ENCODE measurements around the gene IVL. TPM values are rescaled to one million over a fixed set of nuclear protein-coding genes. Genes with fewer than 3 reads are reported as not detected.

IVL gene, protein sequence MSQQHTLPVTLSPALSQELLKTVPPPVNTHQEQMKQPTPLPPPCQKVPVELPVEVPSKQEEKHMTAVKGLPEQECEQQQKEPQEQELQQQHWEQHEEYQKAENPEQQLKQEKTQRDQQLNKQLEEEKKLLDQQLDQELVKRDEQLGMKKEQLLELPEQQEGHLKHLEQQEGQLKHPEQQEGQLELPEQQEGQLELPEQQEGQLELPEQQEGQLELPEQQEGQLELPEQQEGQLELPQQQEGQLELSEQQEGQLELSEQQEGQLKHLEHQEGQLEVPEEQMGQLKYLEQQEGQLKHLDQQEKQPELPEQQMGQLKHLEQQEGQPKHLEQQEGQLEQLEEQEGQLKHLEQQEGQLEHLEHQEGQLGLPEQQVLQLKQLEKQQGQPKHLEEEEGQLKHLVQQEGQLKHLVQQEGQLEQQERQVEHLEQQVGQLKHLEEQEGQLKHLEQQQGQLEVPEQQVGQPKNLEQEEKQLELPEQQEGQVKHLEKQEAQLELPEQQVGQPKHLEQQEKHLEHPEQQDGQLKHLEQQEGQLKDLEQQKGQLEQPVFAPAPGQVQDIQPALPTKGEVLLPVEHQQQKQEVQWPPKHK
- total RNA-seq: 0.37 and 1.7 TPM in 2 replicates

DNA sequence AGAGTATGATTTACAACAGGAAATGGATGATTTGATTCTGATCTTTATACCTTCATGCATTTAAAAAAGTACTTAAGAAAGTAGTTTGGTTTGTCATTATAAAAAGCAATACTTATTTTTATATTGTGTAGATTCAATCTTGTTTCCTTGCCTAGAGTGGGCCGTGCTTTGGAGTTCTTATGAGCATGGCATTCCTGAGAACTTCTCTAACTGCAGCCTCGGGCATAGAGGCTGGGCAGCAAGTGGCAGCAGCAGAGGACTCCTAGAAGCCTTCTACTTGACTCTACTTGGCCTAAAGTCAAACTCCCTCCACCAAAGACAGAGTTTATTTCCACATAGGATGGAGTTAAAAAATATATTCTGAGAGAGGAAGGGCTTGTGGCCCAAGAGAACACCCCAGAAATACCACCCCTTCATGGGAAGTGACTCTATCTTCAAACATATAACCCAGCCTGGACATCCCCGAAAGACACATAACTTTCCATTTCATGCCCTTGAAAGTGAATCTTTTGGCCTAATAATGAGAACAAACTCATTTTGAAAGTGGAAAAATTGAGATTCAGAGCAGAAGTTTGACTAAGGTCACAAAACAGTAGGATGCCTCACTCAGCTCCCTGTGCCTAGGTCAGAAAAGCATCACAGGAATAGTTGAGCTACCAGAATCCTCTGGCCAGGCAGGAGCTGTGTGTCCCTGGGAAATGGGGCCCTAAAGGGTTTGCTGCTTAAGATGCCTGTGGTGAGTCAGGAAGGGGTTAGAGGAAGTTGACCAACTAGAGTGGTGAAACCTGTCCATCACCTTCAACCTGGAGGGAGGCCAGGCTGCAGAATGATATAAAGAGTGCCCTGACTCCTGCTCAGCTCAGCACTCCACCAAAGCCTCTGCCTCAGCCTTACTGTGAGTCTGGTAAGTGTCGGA, at the start of gene IVL:
Gene IVL (plus strand): TSS at position 861 of the 916 bp plus-strand sequence. CDS start 1,252 bp downstream, outside the sequence.

DNA sequence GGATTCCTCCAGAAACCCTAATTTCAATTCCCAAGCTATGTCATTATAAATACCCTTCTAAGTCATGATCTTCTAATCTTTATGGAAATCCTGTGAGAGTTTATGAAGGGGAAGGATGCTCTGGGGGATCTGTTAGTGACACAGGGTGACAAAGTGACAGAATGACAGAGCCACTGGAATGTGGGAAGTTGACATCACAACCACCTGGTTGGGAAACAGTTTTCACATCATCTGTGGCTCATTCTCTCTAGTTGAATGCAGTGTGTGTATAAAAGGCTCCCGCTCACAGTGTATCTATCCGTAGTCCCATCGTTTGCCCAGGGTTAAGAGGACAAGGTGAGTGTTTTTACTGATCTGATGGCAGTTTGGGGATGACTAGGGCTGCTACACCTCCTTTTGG, 48.6 kb upstream of the IVL start, which contains the start of gene LCE7A:
Gene LCE7A (plus strand): TSS at position 301 of the 400 bp plus-strand sequence. CDS start 702 bp downstream, outside the sequence.

DNA sequence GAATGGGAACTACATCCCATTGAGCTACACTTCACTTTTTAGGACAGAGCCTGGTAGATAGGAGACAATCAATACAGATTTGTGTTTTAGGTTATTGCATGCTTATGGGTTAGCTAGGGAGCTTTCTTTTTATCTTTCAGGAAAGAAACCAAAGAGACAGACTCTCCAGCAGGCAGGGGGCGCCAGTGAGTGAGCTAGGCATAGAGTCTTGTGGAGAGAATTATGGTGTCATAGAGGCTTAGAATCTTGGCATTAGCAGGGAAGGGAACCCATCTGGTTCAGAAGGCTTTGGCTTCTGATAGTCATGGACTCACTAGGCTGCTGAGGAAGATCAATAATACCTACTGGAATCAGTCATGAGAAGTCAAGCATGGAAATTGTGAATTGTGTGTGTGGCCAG, 30.3 kb upstream of the IVL start, which contains the start of gene SMCP:
Gene SMCP (plus strand): TSS at position 281 of the 400 bp plus-strand sequence. CDS start 6,101 bp downstream, outside the sequence.

DNA sequence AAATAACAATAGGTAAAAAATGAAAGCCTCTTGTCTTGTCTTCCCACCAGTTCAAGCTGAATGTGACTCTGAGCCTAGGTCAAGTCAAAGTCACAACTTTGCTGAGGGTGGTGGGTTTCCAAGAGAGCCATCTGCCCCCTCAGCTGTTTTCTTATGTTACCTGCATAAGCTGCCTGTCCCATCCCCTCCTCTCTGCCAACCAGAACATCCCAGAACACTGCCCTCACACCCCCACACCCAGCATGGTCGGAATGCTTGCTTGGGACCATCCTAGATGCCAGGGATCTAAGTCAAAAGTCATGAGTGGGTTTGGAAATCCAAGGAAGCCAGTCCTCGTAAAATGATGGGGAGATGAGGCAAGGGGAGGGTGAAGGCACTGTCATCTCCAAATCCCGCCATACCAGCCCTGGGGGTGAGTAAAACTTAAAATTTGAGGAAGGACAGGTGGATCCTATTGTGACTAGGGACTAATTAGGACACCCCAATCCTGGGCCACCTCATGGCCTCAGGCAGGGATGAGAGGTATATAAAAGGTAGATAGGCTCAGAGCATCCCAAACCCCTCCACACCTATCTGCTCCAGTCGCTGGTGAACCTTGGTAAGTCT, 38.4 kb downstream of the IVL start, which contains the start of gene SPRR5:
Gene SPRR5 (plus strand): TSS at position 556 of the 606 bp plus-strand sequence. CDS start 1,349 bp downstream, outside the sequence.

Other genes starting within 250 kb of the IVL start
- not detected in 2 replicates for gene LCE2D, start 245.2 kb upstream of the IVL start, total RNA-seq
- not detected in 2 replicates for gene LCE2C, start 233.3 kb upstream of the IVL start, total RNA-seq
- gene LCE2B, start 222.4 kb upstream of the IVL start, total RNA-seq: not detected in 2 replicates
- gene LCE2A, start 210.2 kb upstream of the IVL start, total RNA-seq: 0.25 and 2.2 TPM in 2 replicates
- gene LCE4A, start 200.4 kb upstream of the IVL start, total RNA-seq: not detected in 2 replicates
- gene KPRP, start 150.5 kb upstream of the IVL start, total RNA-seq: not detected in 2 replicates
- 0.62 TPM in 1 of 2 replicates, not detected in the other for gene LCE1F, start 133.4 kb upstream of the IVL start, total RNA-seq
- gene LCE1E, start 122.3 kb upstream of the IVL start, total RNA-seq: not detected in 2 replicates
- not detected in 2 replicates for gene LCE1D, start 111.8 kb upstream of the IVL start, total RNA-seq
- not detected in 2 replicates for gene LCE1C, start 101.9 kb upstream of the IVL start, total RNA-seq
- not detected in 2 replicates for gene LCE1B, start 96.6 kb upstream of the IVL start, total RNA-seq
- not detected in 2 replicates for gene LCE1A, start 81.1 kb upstream of the IVL start, total RNA-seq
- gene LCE6A, start 65.7 kb upstream of the IVL start, total RNA-seq: not detected in 2 replicates
- not detected in 2 replicates for gene LCE7A, start 48.5 kb upstream of the IVL start, total RNA-seq
- gene SMCP, start 30.2 kb upstream of the IVL start, total RNA-seq: 0.11 TPM in 1 of 2 replicates, not detected in the other
- not detected in 2 replicates for gene SPRR5, start 38.7 kb downstream of the IVL start, total RNA-seq
- not detected in 2 replicates for gene SPRR4, start 62.1 kb downstream of the IVL start, total RNA-seq
- not detected in 2 replicates for gene SPRR1A, start 75.5 kb downstream of the IVL start, total RNA-seq
- not detected in 2 replicates for gene SPRR3, start 93.2 kb downstream of the IVL start, total RNA-seq
- gene SPRR1B, start 122.7 kb downstream of the IVL start, total RNA-seq: not detected in 2 replicates
- not detected in 2 replicates for gene SPRR2D, start 132.6 kb downstream of the IVL start, total RNA-seq
- gene SPRR2A, start 149.0 kb downstream of the IVL start, total RNA-seq: not detected in 2 replicates
- gene SPRR2B, start 163.1 kb downstream of the IVL start, total RNA-seq: not detected in 2 replicates
- not detected in 2 replicates for gene SPRR2E, start 186.0 kb downstream of the IVL start, total RNA-seq
- gene SPRR2F, start 205.0 kb downstream of the IVL start, total RNA-seq: not detected in 2 replicates
- gene SPRR2G, start 242.3 kb downstream of the IVL start, total RNA-seq: not detected in 2 replicates

Data from uterine smooth muscle cell (primary cell).